Osteoblast (primary cell): ENCODE measurements around the gene RUNX2. TPM values are rescaled to one million over a fixed set of nuclear protein-coding genes. Genes with fewer than 3 reads are reported as not detected.

Experiments
- DNase-seq: peaks from one replicate; pipeline ENCODE4 v3.0.0; 2011; ENCODE audit warnings: low spot score, mixed read lengths; ENCODE audit not compliant: insufficient read length; ENCODE audit errors: missing footprints
- H2AFZ ChIP-seq: 2 replicates; pipeline ENCODE4 v1.6.0; 2011; ENCODE audit warnings: mild to moderate bottlenecking, low read length
- H3K27ac ChIP-seq: 2 replicates; pipeline ENCODE4 v1.5.1; 2011; ENCODE audit warnings: mild to moderate bottlenecking, low read depth, low read length, moderate library complexity
- H3K27me3 ChIP-seq: 2 replicates; pipeline ENCODE4 v1.6.0; 2012; ENCODE audit warnings: mild to moderate bottlenecking, control low read depth, inconsistent platforms, low read length, moderate library complexity; ENCODE audit not compliant: insufficient read depth
- H3K36me3 ChIP-seq: 2 replicates; pipeline ENCODE4 v1.5.1; 2011; ENCODE audit warnings: mild to moderate bottlenecking, low read length, control low read depth, moderate library complexity; ENCODE audit not compliant: insufficient read depth
- H3K4me1 ChIP-seq: 2 replicates; pipeline ENCODE4 v1.5.1; 2011; ENCODE audit warnings: mild to moderate bottlenecking, low read length, control low read depth, moderate library complexity; ENCODE audit not compliant: insufficient read depth
- H3K4me2 ChIP-seq: 2 replicates; pipeline ENCODE4 v1.6.0; 2011; ENCODE audit warnings: mild to moderate bottlenecking, low read length; ENCODE audit not compliant: insufficient read depth
- H3K4me3 ChIP-seq: fragments of 200-600 bp; sonication (generic); 3 replicates; pipeline ENCODE4 v1.5.1; 2012; ENCODE audit warnings: mild to moderate bottlenecking, low read length, inconsistent platforms; ENCODE audit not compliant: insufficient read depth
- H3K79me2 ChIP-seq: 2 replicates; pipeline ENCODE4 v1.6.0; 2012; ENCODE audit warnings: mild to moderate bottlenecking, low read length, control low read depth, inconsistent platforms; ENCODE audit not compliant: insufficient read depth
- H3K9me3 ChIP-seq: 2 replicates; pipeline ENCODE4 v1.5.1; 2011; ENCODE audit warnings: low read depth, low read length, control low read depth
- H4K20me1 ChIP-seq: 2 replicates; pipeline ENCODE4 v1.6.0; 2012; ENCODE audit warnings: mild to moderate bottlenecking, low read length, control low read depth; ENCODE audit not compliant: insufficient read depth
- CTCF ChIP-seq: IDR thresholded peaks from 2 replicates; pipeline ENCODE4 v1.5.1; 2011; ENCODE audit warnings: mild to moderate bottlenecking, low read depth, low read length, moderate library complexity; ENCODE audit errors: extremely low read depth
- total RNA-seq: library from RNA; depleted of rRNA; stranded (reverse); fragments of >200 nt; gene quantifications from 2 replicates; pipeline ENCODE4 v1.2.3, GENCODE V29; 2012

Gene RUNX2
- total RNA-seq, 1 donor, result 30.0 TPM

GRCh38 chr6:45310118-45310788 lies 17.9 kb upstream of the RUNX2 start:
- TF ChIP-seq CTCF, result no peak
- Histone ChIP-seq H2AFZ (no peak overlapping the region), H3K27ac (no peak overlapping the region), H3K4me2 (no peak overlapping the region), H3K36me3 (no peaks in the 10 kb centered on the region), H4K20me1 (no peaks in the 10 kb centered on the region), H3K4me1 (no peaks in the 10 kb centered on the region), H3K79me2 (no peaks in the 10 kb centered on the region), H3K27me3 (no peaks in the 10 kb centered on the region), H3K4me3 (no peak overlapping the region), H3K9me3 (no peaks in the 10 kb centered on the region)
- no peak for DNase-seq

GRCh38 chr6:45314146-45314545 lies 14.0 kb upstream of the RUNX2 start:
- Histone ChIP-seq H3K9me3 (no peaks in the 10 kb centered on the region), H2AFZ (no peak overlapping the region), H3K4me3 (no peak overlapping the region), H3K4me2 (no peak overlapping the region), H3K79me2 (no peaks in the 10 kb centered on the region), H3K36me3 (no peaks in the 10 kb centered on the region), H3K27me3 (no peaks in the 10 kb centered on the region), H3K27ac (no peak overlapping the region), H4K20me1 (no peaks in the 10 kb centered on the region), H3K4me1 (no peaks in the 10 kb centered on the region)
- no peak for TF ChIP-seq CTCF
- DNase-seq, result no peak

- H3K4me3 ChIP-seq, result no peak overlapping the region
- no peak overlapping the region for H2AFZ ChIP-seq
- no peak overlapping the region for H3K27ac ChIP-seq
- no peaks in the 10 kb centered on the region for H4K20me1 ChIP-seq
- H3K36me3 ChIP-seq, result no peaks in the 10 kb centered on the region
- H3K4me2 ChIP-seq, result no peak overlapping the region
- H3K4me1 ChIP-seq, result peaks cover 3% of the 10 kb centered on the region
- DNase-seq, result no peak
- no peak for TF ChIP-seq CTCF
- H3K9me3 ChIP-seq, result no peaks in the 10 kb centered on the region
- H3K27me3 ChIP-seq, result no peaks in the 10 kb centered on the region
- H3K79me2 ChIP-seq, result no peaks in the 10 kb centered on the region
Observed at GRCh38 chr6:45320349-45320748, 7.8 kb upstream of the RUNX2 start.

- DNase-seq, result no peak
- H3K4me3 ChIP-seq, result peak overlapping the region; percentile 61
- peak overlapping the region; percentile 42 for H2AFZ ChIP-seq
- no peak for TF ChIP-seq CTCF
- H3K4me1 ChIP-seq, result peaks cover 14% of the 10 kb centered on the region
- no peaks in the 10 kb centered on the region for H3K9me3 ChIP-seq
- peaks cover 6% of the 10 kb centered on the region for H3K79me2 ChIP-seq
- peak overlapping the region; percentile 82 for H3K27ac ChIP-seq
- H3K27me3 ChIP-seq, result no peaks in the 10 kb centered on the region
- no peaks in the 10 kb centered on the region for H4K20me1 ChIP-seq
- H3K36me3 ChIP-seq, result no peaks in the 10 kb centered on the region
- peak overlapping the region; percentile 80 for H3K4me2 ChIP-seq
Observed at GRCh38 chr6:45323656-45324224, 4.4 kb upstream of the RUNX2 start.
